HG03469 (cell line): Measurements from ENCODE around the gene TRIM46.
"Not testable (repeated sequence)": the region's sequence is repeated elsewhere in the genome, so short reads cannot be mapped to it uniquely, and the experiment has no call there.

ENCODE experiments used
- ATAC-seq: cut with Tn5 transposase; IDR thresholded peaks from one replicate; pipeline ENCODE4 v1.9.1; 2021; ENCODE audit warnings: mild to moderate bottlenecking, moderate library complexity, moderate number of reproducible peaks; ENCODE audit not compliant: unreplicated experiment

TRIM46 gene

DNA sequence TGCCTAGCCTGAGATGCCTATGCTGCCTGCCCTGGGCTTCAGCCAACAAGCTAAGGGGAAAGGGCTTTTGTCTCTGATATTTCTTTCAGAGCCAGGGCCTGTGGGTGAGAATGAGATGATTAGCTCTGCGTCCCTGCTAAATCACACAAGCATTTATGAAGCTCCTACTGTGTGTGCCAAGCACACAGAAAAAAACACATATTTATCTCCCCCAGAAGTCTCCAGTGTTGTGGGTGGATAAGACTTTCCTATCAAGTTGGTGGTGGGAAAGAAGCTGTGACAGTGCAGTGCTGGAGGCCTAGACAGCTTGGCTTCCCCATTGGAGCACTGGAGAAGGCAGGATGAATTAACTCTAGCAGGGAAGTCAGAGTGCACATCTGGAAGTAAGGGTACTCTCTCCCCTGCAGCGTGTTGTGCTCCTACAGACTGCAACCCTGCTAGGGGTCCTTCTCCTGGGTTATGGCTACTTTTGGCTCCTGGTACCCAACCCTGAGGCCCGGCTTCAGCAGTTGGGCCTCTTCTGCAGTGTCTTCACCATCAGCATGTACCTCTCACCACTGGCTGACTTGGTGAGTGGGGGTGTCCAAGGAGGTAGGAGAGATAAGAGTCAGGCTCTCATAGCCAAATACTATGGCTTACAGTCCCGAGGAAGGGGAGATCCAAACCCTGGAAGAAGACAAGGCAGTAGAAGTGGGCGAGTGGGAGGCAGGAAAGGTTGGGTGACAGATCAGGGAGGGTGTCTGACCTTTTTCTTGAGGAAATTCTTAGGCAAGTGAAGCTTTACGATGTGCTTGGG is 36.3 kb upstream of the TRIM46 start:
- no peak for ATAC-seq

DNA sequence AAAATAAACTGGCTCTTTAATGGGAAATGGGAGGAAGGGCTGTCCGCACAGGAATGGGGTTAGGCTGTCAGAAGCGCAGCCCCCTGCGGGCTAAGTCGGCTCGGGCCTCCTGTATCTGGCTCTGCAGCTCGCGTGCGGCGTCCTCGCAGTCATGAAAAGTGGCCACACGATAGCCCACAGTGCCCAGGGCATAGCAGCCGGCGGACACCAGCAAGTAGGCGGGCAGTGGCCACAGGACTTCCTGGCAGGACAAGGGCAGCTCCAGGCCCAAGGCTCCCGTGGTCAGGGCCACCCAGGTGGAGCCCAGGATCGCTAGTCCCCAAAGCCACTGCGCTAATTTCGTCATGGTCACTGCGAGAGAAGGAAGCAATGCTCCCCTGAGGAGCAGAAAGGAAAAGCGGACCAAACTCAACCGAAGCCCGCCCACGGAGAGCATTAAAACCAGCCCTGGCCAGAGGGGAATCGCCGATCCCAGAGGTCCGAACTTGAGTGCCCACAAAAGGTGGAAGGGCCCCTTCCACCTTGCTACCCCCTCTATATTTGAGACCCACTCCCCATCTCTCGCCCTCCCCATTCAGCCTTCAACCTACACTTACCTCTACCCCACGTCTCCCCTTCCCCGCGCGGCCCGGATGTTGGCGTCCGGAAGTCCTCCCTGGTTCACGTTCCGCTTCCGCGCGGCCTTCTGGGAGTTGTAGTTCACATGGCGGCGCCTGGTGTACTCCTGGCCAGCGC is 33.6 kb upstream of the TRIM46 start, which contains the start of gene DPM3:
TSS of gene DPM3 (minus strand) at position 637 of the 735 bp plus-strand sequence. CDS start at position 346, 291 bp downstream.
- ATAC-seq = peak; percentile 34

DNA sequence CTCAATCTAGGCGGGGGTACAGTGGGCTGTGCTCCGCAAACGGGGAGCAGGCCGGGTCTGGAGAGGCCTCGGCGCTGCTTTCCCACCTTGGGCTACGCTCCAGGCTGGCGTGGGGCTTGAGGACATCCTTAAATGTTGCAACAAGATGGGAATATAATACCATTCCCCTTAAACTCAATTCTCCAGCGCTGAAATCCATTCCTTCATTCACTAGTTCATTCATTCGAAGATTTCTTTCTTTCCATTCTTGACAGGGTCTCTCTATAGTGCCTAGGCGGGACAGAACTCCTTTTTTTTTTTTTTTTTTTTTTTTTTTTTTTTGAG is 33.1 kb upstream of the TRIM46 start:
- ATAC-seq = no peak

DNA sequence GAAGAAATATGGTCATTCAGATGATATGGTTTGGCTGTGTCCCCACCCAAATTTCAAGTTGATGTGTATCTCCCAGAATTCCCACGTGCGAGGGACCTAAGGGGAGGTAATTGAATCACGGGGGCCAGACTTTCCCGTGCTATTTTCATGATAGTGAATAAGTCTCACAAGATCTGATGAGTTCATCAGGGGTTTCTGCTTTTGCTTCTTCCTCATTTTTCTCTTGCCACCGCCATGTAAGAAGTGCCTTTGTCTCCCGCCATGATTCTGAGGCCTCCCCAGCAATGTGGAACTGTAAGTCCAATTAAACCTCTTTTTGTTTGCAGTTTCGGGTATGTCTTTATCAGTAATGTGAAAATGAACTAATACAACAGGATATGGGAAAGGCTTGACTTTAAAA is 31.9 kb upstream of the TRIM46 start:
- ATAC-seq = no peak

DNA sequence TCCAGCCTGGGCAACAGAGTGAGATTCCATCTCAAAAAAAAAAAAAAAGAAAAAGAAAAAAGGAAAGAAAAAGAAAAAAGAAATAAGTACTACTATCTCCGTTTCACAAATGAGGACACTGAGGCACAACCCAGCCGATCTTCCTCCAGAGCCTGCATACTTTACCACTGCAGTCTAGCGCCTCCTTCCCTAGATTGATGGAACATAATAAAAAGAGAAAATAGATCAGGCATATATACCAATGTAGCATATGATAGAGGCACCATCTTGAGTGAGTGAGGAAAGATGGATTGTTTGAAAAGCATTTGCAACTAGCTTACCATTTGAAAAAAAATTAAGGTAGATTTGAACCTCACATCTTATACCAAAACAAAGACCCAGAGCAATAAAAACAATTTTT is 28.2 kb upstream of the TRIM46 start:
- ATAC-seq = no peak

DNA sequence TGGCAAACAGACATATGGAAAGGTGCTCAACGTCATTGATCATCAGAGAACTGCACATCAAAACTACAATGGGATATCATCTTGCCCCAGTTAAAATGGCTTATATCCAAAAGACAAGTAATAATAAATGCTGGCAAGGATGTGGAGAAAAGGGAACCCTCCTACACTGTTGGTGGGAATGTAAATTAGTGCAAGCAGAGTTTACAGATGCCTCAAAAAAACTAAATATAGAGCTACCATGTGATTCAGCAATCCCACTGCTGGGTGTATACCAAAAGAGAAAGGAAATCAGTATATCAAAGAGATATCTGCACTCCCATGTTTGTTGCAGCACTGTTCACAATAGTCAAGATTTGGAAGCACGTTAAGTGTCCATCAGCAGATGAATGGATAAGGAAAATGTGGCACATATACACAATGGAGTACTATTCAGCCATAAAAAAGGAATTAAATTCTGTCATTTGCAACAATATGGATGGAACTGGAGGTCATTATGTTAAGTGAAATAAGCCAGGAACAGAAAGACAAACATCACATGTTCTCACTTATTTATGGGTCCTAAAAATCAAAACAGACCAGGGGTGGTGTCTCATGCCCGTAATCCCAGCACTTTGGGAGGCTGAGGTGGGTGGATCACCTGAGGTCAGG is 17.5 kb upstream of the TRIM46 start:
- ATAC-seq = not testable (repeated sequence)

DNA sequence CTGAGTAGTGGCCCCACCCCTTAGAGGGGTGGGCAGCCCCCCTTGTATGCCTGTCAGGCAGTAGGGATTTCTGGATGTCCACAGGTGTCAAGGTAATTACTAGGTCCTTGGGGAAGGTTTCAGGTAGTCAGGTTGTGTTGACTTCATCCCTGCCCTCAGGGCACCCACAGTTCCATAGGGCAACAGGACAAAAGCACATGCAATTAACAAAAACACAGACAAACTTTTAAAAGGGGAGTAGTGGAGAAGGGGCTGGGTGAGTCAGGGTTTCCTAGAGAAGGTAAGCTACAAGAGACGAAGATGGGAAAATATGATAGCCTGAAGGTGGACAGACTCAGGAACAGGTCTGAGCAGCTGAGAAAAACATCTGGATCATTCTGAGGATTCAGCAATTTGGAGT is 14.7 kb upstream of the TRIM46 start:
- ATAC-seq = no peak

DNA sequence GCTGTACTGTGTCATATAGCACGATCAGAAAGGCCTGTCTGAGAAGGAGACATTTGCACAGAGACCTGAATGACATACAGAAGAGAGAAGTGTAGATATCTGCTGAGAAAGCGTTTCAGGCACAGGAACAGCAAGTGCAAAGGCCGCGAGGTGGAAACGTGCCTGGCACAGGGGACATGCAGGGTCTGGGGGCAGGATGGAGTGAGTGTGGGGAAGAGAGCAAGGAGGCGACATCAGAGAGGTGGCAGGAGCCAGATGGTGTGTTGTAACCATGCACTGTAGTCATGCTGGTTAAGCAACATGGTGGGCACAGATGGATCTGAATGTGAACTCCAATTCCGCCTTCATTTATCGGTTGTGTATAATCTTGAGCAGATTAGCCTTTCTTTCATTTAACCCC is 13.5 kb upstream of the TRIM46 start:
- ATAC-seq = no peak

DNA sequence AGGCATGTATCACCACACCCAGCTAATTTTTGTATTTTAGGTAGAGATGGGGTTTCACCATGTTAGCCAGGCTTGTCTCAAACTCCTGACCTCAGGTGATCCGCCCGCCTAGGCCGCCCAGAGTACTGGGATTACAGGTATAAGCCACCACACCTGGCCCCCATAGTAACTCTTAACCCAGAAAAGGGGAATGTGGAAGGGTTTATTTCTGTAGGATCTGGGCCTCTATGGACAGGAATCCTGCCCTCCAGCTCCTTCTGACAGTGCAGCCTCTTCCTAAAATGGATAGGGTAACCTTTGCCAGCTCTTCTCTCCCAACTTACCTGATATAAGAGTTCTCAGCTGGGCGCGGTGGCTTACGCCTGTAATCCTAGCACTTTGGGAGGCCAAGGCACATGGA is 11.0 kb upstream of the TRIM46 start:
- not testable (repeated sequence) for ATAC-seq

DNA sequence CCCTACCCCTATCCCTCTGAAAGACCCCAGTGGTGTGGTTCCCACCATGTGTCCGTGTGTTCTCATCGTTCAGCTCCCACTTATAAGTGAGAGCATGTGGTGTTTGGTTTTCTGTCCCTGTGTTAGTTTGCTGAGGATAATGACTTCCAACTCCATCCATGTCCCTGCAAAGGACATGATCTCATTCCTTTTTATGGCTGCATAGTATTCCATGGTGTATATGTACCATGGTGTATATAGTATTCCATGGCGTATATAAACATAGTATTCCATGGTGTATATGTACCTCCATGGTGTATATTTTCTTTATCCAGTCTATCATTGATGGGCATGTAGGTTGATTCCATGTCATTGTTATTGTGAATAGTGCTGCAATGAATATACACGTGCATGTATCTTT is 9.9 kb upstream of the TRIM46 start:
- ATAC-seq = not testable (repeated sequence)

DNA sequence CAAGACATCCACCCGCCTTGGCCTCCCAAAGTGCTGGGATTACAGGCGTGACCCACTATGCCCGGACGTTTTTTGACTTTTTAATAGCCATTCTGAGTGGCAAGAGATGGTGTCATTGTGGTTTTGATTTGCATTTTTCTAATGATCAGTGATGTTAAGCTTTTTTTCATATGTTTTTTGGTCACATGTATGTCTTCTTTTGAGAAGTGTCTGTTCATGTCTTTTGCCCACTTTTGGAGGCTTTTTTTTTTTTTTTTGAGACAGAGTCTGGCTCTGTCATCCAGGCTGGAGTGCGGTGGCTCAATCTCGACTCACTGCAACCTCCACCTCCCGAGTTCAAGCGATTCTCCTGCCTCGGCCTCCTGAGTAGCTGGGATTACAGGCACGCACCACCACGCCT is 9.0 kb upstream of the TRIM46 start:
- not testable (repeated sequence) for ATAC-seq

DNA sequence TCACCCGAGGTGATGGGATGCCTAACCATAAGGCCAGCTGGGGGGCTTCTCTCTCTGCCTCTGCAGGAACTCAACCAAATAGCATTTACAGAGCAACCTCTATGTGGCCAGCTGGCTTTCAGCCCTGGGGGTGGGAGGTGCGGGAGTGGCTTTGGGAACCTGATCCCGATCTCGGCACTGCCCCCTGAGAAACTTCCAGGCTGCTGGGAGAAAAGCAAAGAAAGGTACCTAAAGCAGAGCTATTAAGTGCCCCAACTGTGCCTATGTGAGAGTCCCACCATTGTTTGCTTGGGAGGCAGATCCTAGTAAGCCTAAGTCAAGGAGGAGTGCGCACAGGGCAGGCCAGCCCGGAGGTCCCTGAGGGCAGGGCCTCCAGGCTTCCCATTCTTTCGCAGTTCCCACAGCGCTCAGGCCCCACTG is 7.6 kb upstream of the TRIM46 start:
- ATAC-seq = no peak

DNA sequence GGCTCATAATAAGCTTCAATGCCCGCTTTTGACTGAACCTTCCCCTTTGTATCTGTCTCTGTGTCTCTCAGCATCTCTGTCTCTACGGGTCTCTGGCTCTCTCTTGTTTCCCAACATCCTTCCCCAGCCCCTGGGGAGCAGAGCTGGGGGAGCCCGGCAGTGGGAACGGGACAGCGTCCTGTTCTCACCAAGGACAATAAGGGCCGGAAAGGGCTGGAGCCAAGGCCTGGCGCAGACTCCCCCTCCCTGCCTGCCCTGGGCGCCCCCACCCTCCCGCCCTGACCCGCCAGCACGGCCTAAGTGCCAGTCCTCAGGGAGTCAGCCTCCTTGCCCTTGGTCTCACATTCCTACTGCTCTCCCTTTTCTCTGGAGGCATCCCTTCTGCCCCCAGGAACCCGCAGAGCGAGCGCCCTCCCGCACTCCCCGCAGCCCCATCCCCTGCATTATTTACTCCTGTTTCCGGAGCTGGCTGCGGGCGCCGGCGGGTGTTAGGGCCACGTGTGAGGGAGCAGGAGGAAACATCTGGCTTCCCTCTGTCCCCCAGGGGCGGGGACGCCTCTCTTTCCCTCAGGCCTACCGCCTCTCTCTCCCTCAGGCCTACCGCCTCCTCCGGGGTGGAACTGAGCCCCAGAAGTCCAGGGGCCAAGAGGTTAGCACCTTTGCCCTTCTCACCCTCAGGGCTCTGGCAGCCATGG is 7.0 kb upstream of the TRIM46 start:
- ATAC-seq = no peak

DNA sequence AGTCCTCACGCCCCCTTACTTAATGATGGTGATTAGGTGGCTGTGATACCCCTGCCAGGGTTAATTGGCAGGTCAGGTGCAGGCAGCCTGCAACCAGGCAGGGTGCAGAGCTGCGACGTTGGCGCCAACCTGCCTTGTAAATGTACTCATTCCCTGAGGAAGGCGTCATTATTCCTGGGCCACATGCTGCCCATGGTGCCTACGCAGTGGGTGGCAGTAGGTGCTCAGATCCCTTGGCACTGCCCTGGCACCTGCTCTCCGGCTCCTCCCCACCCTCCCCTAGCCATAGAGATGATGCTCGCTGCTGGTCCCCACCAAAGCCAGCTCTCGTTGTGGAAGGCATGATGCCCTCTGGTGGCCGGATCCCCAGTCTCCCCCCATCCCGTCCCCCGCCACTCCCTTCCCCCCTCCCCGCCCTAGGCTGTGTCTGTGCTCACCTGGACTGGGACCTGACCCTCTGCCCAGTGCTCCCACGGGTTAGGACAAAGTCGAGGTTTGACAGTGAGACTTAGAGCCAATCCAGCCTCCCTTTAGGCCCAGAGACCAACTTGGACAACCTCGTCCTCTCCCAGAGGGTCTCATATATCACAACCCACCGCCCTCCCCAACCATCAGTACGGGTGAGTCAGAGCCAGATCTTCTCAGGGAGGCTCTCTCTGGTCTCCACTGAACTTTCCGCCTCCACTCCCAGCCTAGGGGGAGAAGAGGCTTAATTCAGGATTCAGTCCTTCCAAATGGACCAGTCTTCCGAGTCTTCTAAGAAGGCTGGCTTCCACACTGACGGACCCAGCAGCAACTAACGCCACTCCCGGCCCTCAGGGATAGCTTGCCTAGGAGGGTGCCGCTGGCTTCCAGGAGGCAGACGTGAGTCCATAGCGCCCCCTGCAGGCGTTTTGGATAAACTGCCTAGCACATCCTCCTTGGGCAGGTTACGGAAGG is 6.2 kb upstream of the TRIM46 start:
- ATAC-seq = no peak

DNA sequence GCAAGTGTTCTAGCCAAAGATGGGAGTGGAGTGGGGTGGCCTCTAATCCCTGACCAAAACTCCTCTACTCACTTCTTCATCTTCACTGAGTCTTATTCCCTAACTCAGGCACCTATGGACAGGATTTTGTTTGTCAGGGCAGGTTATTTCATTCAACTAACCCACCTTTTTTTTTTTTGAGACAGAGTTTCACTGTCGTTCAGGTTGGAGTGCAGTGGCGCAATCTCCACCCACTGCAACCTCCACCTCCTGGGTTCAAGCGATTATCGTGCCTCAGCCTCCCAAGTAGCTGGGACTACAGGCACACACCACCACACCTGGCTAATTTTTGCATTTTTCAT is 5.6 kb upstream of the TRIM46 start:
- not testable (repeated sequence) for ATAC-seq

DNA sequence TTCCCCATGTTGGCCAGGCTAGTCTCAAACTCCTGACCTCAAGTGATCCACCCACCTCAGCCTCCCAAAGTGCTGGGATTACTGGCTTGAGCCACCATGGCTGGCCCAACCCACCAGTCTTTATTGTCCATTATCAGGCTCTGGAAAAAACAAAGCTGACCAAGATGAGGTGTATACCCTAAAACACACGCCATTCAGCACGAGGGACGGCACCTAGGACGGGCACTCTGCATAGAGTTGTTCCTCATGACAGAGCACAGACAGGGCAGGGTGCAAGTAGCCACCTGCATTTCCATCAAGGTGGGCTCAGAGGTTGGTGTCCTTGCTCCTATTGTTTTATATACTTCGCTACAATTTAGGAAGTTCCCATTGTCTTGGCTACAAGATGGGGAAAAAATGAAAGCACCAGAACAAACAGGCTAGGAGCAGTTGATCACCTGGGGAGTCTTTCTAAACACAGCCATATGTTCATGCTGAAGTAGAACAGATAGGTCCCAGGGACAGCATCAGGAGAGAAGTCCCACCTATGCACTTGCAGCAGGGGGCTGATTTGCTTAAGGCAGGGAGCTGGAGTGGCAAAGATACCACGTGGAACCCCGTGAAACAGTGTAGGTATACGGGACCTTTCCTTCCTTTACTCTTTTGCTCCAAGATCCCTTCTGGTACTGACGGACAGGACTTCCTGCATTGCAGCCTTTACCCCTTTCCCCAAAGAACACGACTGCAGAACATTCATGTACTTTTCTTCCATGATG is 5.0 kb upstream of the TRIM46 start:
- ATAC-seq = no peak

DNA sequence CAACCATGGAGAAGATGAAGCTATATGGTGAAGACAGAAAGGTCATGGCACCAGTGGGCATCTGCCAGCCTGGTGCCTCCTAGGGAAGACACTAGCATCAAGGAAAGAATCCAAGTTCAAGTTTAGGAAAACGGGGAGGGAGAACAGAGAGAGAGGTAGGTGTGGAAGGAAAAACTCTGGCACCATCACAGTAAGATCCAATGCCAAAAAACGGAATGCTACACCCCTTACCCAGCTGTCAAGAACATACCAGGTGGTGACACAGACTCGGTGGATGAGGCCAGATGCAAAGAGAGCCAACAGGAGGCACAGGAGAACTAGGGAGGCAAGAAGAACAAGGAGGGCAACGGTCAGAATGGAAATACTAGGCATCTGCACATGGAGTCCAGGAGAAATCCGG is 4.1 kb upstream of the TRIM46 start:
- no peak for ATAC-seq

DNA sequence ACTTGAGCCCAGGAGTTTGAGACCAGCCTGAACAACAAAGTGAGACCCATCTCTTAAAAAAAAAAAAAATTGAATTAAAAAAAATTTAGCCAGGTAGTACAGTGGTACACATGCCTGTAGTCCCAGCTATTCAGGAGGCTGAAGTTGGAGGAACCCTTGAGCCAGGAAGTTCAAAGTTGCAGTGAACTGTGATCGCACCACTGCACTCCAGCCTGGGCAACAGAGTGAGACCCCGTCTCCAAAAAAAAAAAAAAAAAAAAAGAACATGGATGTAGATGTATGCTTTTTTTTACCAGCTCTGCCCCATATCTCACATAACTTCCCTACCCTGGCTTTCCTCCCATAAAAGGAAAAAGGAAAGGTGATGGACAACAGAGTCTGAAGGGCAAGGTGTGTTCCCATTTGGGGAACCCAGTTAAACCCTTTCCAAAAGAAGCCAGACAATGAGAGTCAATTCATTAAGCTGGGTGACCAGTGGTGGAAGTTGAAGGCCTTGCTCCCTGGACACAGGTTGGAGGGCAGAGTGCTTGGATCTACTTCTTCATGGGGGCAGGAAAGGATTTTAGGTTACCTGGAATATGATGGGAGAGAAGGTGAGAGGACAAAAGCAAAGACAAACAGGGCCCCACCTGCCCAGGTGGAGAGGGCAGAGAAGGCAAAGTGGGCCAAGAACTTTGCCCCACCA is 3.4 kb upstream of the TRIM46 start:
- no peak for ATAC-seq

DNA sequence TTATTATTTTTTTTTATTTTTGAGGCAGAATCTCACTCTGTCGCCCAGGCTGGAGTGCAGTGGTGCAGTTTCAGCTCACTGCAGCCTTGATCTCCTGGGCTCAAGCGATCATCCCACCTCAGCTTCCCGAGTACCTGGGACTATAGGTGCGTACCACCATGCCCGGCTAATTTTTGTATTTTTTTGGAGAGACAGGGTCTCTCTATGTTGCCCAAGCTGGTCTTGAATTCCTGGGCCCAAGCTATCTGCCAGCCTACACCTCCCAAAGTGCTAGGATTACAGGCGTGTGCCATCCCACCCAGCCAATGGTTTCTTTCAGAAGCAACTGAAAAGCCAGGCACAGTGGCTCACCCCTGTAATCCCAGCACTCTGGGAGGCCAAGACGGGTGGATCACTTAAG is 2.8 kb upstream of the TRIM46 start:
- ATAC-seq = no peak
